ENCODE data around the gene ACTA2.

Gene ACTA2

GRCh38 chr10:88952647-88953111, at the start of gene ACTA2:
TSS of gene ACTA2 (minus strand) at chr10:88952773. CDS start at chr10:88948930, 3,843 bp downstream.
- DNase-seq, result no peak

- no peak for DNase-seq
These were observed 49.1 kb upstream of the ACTA2 start for GRCh38 chr10:89001729-89002072.

GRCh38 chr10:89001024-89001728, 48.6 kb upstream of the ACTA2 start:
- DNase-seq, result no peak

- DNase-seq, result no peak
These were observed 47.1 kb upstream of the ACTA2 start for GRCh38 chr10:88999625-89000024.

GRCh38 chr10:88996927-88997326, 44.4 kb upstream of the ACTA2 start:
- no peak for DNase-seq

- no peak for DNase-seq
These were observed 42.7 kb upstream of the ACTA2 start for GRCh38 chr10:88995156-88995876.

GRCh38 chr10:88994019-88994418, 41.4 kb upstream of the ACTA2 start:
- no peak for DNase-seq

GRCh38 chr10:88992921-88993524, 40.5 kb upstream of the ACTA2 start:
- DNase-seq, result no peak

GRCh38 chr10:88991899-88992320, 39.3 kb upstream of the ACTA2 start:
- DNase-seq, result no peak

GRCh38 chr10:88991161-88991898, 38.8 kb upstream of the ACTA2 start:
- no peak for DNase-seq

GRCh38 chr10:88990384-88991160, 38.0 kb upstream of the ACTA2 start, which contains the start of gene FAS:
TSS of gene FAS (plus strand) at chr10:88990798. CDS start at chr10:88990877, 79 bp downstream.
- no peak for DNase-seq

GRCh38 chr10:88989824-88990383, 37.3 kb upstream of the ACTA2 start:
- DNase-seq, result no peak

GRCh38 chr10:88989423-88989822, 36.9 kb upstream of the ACTA2 start:
- no peak for DNase-seq

- no peak for DNase-seq
These were observed 35.3 kb upstream of the ACTA2 start for GRCh38 chr10:88987840-88988239.

- no peak for DNase-seq
These were observed 34.7 kb upstream of the ACTA2 start for GRCh38 chr10:88987243-88987725.

- DNase-seq, result no peak
These were observed 34.1 kb upstream of the ACTA2 start for GRCh38 chr10:88986549-88987242.

GRCh38 chr10:88984525-88984924, 32.0 kb upstream of the ACTA2 start:
- DNase-seq, result no peak

GRCh38 chr10:88983939-88984338, 31.4 kb upstream of the ACTA2 start:
- no peak for DNase-seq

- no peak for DNase-seq
These were observed 30.6 kb upstream of the ACTA2 start for GRCh38 chr10:88983206-88983605.

- DNase-seq, result no peak
These were observed 29.8 kb upstream of the ACTA2 start for GRCh38 chr10:88982366-88982765.

- no peak for DNase-seq
These were observed 28.9 kb upstream of the ACTA2 start for GRCh38 chr10:88981435-88981834.
